ENCODE results near the gene CDK18.

CDK18 gene

GRCh38 chr1:205581321-205581980, 77.0 kb downstream of the CDK18 start:
- no peak for DNase-seq (ENCODE audit: extremely low spot score)
- TF ChIP-seq HDGF (IDR thresholded peaks at IDR 0.05; ENCODE audit: borderline replicate concordance) (no peak), SUZ12 (IDR thresholded peaks at IDR 0.05) (no peak), FOXA1 (IDR thresholded peaks at IDR 0.05) (no peak), FOXK2 (IDR thresholded peaks at IDR 0.05) (no peak), FOXM1 (IDR thresholded peaks at IDR 0.05; ENCODE audit: borderline replicate concordance) (no peak), BHLHE40 (IDR thresholded peaks at IDR 0.05; ENCODE audit: borderline replicate concordance) (no peak), CTBP1 (IDR thresholded peaks at IDR 0.05; ENCODE audit: borderline replicate concordance) (no peak), ELF4 (IDR thresholded peaks at IDR 0.05) (no peak), ARNT (IDR thresholded peaks at IDR 0.05) (no peak), ZNF384 (IDR thresholded peaks at IDR 0.05) (no peak), NFRKB (IDR thresholded peaks at IDR 0.05) (no peak), SP1 (IDR thresholded peaks at IDR 0.05) (no peak), TARDBP (IDR thresholded peaks at IDR 0.05) (no peak), L3MBTL2 (conservative IDR thresholded peaks at IDR 0.05) (no peak)
- TF ChIP-seq, protein P1, sequence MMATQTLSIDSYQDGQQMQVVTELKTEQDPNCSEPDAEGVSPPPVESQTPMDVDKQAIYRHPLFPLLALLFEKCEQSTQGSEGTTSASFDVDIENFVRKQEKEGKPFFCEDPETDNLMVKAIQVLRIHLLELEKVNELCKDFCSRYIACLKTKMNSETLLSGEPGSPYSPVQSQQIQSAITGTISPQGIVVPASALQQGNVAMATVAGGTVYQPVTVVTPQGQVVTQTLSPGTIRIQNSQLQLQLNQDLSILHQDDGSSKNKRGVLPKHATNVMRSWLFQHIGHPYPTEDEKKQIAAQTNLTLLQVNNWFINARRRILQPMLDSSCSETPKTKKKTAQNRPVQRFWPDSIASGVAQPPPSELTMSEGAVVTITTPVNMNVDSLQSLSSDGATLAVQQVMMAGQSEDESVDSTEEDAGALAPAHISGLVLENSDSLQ (IDR thresholded peaks at IDR 0.05) = no peak
- POLR2A ChIA-PET = no interaction called here
- CTCF ChIA-PET = no interaction called here

DNA sequence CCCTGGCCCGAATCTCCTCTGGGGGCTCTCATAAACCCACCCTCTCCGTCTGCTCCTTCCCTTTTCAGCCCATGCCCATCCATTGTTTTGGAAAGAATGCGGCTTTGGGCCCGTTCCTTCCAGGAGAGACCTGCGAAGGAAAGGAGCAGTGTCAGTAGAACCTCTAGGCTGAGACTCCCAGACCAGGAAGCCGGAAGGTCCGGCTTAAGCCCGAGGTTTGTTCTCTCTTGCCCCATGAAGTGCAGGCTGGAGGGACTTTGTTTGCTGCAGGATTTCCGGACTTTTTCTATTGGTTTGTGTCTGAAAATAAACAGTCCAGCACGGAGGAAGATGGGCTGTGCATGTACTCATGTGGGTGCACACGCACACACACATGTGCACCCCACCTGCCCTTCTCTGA, 77.6 kb downstream of the CDK18 start:
- no peak for DNase-seq (ENCODE audit: extremely low spot score)
- ChIA-PET CTCF (no interaction called here), POLR2A (no interaction called here)
- TF ChIP-seq CTBP1 (IDR thresholded peaks at IDR 0.05; ENCODE audit: borderline replicate concordance) (no peak), ZNF384 (IDR thresholded peaks at IDR 0.05) (no peak), HDGF (IDR thresholded peaks at IDR 0.05; ENCODE audit: borderline replicate concordance) (no peak), LEF1 (IDR thresholded peaks at IDR 0.05; ENCODE audit: borderline replicate concordance) (no peak), L3MBTL2 (conservative IDR thresholded peaks at IDR 0.05) (no peak), SP1 (IDR thresholded peaks at IDR 0.05) (no peak)
